Suppressor macrophage treated with lipopolysaccharide for 1 hour (primary cell): ENCODE data around the gene CD209.
"Not testable (repeated sequence)": the region's sequence is repeated elsewhere in the genome, so short reads cannot be mapped to it uniquely, and the experiment has no call there.

ENCODE experiments used
- DNase-seq, 3 donors: peaks; one replicate each; pipeline ENCODE4 v3.0.0-alpha.2; 2020 to 2022

The CD209 gene, protein sequence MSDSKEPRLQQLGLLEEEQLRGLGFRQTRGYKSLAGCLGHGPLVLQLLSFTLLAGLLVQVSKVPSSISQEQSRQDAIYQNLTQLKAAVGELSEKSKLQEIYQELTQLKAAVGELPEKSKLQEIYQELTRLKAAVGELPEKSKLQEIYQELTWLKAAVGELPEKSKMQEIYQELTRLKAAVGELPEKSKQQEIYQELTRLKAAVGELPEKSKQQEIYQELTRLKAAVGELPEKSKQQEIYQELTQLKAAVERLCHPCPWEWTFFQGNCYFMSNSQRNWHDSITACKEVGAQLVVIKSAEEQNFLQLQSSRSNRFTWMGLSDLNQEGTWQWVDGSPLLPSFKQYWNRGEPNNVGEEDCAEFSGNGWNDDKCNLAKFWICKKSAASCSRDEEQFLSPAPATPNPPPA

DNA sequence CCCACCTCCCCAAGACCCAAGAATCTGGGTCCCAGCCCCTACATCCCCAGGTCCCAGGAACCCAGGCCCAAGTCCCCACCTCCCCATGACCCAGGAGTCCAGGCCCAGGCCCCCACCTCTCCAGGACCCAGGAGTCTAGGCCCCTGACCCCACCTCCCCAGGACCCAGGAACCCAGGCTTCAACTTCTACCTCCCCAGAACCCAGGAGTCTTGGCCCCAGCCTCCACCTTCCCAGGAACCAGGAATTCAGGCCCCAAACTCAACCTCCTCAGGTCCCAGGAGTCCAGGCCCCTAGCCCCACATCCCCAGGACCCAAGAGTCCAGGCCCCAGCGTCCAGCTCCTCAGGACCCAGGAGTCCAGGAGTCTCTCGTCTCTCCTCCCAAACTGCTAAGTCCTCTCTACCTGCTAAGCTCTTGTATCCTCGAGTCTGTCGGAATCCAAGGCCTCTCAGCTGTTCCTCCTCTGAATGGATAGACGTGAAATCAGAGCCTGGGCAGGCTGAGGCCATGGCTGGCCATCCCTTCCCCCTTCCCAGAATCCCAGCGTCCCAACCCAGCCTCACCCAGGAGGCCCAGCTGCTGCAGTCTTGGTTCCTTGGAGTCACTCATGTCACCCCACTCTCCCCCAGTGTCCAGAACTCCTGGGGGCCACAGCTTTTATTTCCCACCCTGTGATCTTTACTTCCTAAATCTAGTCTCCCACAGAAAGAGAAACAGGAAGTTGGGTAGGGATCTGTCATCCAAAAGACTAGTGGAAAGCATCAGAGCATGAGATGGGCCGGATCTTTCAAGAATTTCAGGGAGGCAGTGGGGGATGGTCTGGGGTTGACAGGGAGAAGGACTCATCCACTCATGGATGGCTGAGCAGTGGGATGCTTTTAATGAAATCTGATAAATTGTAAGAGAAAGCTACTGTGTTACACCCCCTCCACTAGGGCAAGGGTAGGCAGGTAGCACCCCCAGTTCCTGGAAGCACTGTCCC lies at the start of gene CD209:
Gene CD209 (minus strand): TSS at position 632 of the 982 bp plus-strand sequence. CDS start 23 bp downstream, at position 609.
- DNase-seq = peak; percentile 87 to 89 (median 89)

- no peak for DNase-seq
Measured at GRCh38 chr19:7795555-7796161, 48.3 kb upstream of the CD209 start.

- no peak for DNase-seq
Measured at GRCh38 chr19:7793493-7793892, 46.2 kb upstream of the CD209 start.

GRCh38 chr19:7792701-7793100 lies 45.4 kb upstream of the CD209 start:
- DNase-seq = not testable (repeated sequence)

- no peak for DNase-seq
Measured at GRCh38 chr19:7792281-7792680, 44.9 kb upstream of the CD209 start.

- no peak for DNase-seq
Measured at GRCh38 chr19:7790416-7790815, 43.1 kb upstream of the CD209 start.

- no peak for DNase-seq
Measured at GRCh38 chr19:7789447-7789846, 42.1 kb upstream of the CD209 start.

GRCh38 chr19:7788933-7789323 lies 41.6 kb upstream of the CD209 start:
- no peak for DNase-seq

GRCh38 chr19:7788178-7788932 lies 41.0 kb upstream of the CD209 start:
- no peak for DNase-seq

DNA sequence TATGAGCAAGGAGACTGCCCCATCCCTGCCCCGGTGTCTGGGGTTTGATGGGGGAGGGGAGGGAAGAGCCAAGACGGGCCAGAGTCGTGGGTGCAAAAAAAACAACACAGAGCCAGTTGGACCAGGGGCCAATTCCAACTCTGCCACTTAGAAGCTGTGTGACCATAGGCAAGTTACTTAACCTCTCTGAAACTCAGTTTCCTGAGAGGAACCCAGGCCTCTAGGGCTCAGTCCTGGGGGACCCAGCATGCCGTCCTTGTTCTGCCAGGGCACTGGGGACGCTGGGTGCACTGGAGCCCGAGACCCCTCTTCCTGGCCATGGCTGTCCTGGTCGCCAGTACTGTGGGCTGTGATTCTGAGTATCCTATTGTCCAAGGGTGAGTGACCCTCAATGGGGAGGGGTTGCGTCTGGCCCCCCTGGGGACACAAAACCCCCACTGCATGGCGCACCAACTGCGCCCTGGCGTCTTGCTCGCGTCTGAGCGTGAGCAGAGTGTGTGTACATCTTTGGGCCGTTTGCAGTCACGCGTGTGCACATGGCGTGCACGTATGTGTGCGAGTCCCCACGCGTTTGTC lies 40.4 kb upstream of the CD209 start:
- no peak for DNase-seq

GRCh38 chr19:7787141-7787540 lies 39.8 kb upstream of the CD209 start:
- no peak for DNase-seq

GRCh38 chr19:7784856-7785255 lies 37.5 kb upstream of the CD209 start:
- DNase-seq = no peak

DNA sequence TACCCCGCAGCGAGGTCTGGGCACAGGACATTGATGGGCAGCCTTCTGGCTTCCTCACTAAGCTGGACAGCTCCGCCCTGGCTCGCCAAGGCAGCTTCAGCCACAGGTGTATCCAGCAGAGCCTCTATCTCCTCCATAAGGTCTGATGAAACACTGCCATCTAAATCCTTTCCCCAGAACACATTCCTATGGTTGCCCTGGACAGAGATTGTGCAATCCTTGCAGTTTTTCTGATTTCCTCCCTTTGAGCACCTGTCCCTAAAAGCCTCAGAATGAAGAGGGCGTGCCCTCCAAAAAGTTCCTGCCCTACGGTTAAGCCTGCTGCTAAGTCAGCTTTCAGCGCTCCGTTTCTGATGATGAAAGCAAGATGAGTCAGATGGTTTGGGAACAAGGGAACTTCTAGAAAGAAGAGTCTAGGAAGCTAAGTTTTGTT lies 36.7 kb upstream of the CD209 start:
- DNase-seq = peak; percentile 81 to 90 (median 90)

GRCh38 chr19:7781157-7781556 lies 33.8 kb upstream of the CD209 start:
- no peak for DNase-seq

GRCh38 chr19:7779631-7780486 lies 32.5 kb upstream of the CD209 start:
- no peak for DNase-seq

- peak; percentile 50 to 67 (median 57) for DNase-seq
Measured at GRCh38 chr19:7778081-7778480, 30.7 kb upstream of the CD209 start.

DNA sequence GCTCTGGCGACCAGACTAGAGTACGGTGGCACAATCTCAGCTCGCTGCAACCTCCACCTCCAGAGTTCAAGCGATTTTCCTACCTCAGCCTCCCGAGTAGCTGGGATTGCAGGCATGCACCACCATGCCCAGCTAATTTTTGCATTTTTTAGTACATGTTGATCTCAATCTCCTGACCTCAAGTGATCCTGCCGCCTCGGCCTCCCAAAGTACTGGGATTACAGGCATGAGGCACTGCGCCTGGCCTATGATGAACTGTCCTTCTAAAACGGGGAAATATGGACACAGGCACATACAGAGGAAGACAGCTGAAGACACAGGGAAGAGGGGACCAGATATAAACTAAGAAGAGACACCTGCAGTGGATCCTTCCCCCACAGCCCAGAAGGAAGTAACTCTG lies 28.4 kb upstream of the CD209 start:
- no peak for DNase-seq

DNA sequence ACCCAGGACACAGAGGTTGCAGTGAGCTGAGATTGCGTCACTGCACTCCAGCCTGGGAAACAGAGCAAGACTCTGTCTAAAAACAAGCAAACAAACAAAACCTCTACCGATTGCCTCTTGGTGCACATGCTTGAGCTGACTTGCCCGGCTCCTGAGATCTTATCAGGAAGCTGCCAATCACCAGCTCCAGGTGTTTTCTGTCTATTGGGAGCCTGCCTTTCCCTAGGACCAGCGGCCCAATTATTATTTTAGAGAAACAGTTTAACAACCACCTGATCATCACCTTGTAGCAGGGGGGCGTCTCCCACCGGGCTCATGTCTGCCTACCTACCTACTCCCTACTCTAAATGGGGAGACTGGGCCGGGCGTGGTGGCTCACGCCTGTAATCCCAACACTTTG lies 26.5 kb upstream of the CD209 start:
- DNase-seq = no peak

DNA sequence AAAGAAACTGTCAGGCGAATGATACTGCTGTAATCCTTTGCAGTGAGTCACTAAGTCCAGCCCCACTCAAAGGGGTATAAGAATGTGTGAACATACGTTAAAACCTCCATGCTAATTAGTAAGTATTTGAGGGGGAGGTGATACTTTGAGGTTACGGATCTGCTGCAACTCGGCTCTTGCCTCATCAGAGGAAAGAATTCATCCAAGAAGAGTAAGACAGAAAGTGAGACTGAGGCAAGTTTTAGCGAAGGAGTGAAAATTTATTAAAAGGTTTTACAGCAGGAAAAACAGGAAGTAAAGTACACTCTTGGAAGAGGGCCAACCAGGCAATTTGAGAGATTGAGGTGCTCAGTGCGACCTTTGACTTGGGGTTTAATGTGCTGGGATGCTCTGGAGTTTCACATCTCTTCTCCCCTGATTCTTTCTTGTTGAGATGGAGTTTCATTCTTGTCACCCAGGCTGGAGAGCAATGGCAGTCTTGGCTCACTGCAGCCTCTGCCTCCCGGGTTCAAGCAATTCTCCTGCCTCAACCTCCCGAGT lies 25.5 kb upstream of the CD209 start:
- DNase-seq = peak; percentile 68 to 88 (median 82)

DNA sequence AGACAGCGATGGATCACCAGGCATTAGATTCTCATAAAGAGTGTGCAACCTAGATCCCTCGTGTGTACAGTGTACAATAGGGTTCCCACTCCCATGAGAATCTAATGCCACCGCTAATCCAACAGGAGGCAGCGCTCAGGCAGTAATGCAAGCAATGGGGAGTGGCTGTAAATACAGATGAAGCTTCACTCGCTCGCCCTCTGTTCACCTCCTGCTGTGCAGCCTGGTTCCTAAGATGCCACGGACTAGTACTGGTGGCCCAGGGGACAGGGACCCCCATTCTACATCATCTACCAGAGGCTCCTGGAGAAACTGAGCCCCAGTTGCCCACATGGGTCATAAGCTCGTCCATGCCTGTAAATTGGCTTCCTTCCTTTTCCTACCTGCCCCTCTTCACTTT lies 23.7 kb upstream of the CD209 start:
- DNase-seq = no peak

DNA sequence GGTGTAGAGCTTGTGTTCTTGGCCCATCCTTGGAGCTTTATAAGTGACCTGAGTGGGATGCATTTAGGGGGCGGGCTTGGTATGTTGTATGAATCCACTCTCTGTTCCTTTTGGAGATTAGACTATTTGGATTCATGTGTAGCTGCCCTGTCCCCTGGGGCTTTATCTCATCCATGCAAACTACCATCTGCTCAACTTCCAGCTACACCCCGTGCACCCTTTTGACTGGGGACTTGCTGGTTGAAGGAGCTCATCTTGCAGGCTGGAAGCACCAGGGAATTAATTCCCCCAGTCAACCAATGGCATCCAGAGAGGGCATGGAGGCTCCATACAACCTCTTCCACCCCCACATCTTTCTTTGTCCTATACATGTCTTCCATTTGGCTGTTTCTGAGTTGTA lies 21.8 kb upstream of the CD209 start:
- DNase-seq = no peak
